EL (cell line): ENCODE data around the gene PRRT3.
A peak's percentile ranks its signal among the peaks of the same experiment; 100 is the strongest.

Source experiments
- DNase-seq: peaks from one replicate; pipeline ENCODE4 v3.0.0-alpha.2; 2016

The PRRT3 gene

GRCh38 chr3:9951962-9952805 lies at the start of gene PRRT3:
PRRT3 (minus strand) TSS chr3:9952408; CDS start chr3:9950115, 2,293 bp downstream.
- DNase-seq: peak; percentile 47

GRCh38 chr3:10000686-10001085 lies 48.5 kb upstream of the PRRT3 start:
- DNase-seq: no peak

DNA sequence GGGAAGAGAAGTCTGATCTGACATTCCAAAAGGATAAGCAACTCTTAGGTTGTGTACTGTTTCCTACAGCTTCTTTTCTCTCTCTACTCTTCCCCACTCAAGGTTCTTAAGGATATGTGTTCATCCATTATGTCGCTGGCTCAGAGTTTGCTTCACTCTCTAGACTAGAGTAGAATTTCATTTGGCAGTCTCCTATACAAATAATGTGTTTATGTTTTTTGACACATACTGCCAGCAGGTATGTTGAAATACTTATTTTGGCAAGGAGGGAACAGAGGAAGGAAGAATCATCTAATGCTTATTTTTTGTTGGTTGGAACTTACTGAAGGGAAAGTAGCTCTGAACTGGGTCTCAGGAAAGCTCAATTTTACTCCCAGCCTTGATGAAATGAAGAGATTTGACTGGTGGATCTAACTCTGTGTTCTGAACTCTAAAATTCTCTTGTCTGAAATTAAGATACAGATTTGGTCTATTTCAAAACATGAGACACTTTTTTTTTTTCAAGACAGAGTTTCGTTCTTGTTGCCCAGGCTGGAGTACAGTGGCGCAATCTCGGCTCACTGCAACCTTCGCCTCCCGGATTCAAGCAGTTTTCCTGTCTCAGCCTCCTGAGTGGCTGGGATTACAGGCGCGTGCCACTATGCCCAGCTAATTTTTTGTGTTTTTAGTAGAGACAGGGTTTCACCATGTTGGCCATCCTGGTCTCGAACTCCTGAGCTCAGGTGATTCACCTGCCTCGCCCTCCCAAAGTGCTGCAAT lies 42.1 kb upstream of the PRRT3 start:
- no peak for DNase-seq

- DNase-seq: no peak
Measured at GRCh38 chr3:9986230-9986725, 34.1 kb upstream of the PRRT3 start.

- DNase-seq: no peak
Measured at GRCh38 chr3:9980251-9980650, 28.0 kb upstream of the PRRT3 start.

DNA sequence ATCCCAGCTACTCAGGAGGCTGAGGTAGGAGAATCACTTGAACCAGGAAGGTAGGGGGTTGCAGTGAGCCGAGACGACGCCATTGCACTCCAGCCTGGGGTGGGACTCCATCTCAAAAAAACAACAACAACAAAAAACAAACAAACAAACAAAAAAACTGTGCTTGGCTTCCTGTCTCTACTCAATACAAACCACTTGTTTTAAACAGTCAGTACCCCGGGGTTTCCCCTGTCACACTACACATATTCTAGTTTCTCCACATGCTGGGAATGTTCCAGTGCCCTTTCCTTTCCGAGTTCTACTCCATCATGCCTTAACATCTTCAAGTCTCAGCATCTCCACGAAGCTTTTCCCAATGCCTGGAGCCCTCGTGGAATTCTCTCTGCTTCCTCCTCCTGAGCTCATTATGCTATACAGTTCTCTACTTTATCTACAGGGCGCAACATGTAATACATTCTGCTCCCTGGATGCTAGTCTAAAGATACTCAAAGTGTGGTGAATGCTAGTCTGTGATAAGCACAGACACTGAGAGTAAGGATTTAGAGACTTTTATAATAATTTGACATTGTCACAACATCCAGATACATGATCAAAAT lies 26.6 kb upstream of the PRRT3 start:
- no peak for DNase-seq

GRCh38 chr3:9976721-9977709 lies 24.8 kb upstream of the PRRT3 start:
- peak; percentile 96 for DNase-seq

- DNase-seq: peak; percentile 81
Measured at GRCh38 chr3:9970020-9970652, 17.9 kb upstream of the PRRT3 start.

GRCh38 chr3:9969632-9970019 lies 17.4 kb upstream of the PRRT3 start:
- DNase-seq: no peak

GRCh38 chr3:9966841-9967240 lies 14.6 kb upstream of the PRRT3 start:
- no peak for DNase-seq

DNA sequence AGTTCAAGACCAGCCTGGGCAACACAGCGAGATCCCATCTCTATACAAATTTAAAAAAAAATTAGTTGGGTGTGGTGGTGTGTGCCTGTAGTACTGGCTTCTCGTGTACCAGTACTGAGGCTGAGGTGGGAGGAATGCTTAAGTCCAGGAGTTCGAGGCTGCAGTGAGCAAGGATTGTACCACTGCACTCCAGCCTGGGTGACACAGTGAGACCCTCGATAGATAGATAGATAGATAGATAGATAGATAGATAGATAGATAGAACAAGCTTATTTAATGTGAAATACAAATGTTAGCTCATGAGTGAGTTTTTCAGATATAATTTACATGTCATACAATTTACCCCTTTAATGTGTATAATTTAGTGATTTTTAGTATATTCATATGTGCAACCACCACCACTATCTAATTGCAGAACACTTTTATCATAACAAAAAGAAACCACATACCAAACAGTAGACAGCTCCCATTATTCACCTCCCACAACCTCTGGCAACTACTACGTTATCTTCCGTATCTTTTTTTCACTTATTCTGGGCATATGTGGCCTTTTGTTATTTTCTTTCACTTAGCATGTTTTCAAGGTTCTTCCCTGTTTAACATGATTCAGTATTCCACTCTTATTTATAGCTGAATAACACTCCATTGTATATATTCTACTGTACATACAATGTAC lies 13.1 kb upstream of the PRRT3 start:
- DNase-seq: no peak

DNA sequence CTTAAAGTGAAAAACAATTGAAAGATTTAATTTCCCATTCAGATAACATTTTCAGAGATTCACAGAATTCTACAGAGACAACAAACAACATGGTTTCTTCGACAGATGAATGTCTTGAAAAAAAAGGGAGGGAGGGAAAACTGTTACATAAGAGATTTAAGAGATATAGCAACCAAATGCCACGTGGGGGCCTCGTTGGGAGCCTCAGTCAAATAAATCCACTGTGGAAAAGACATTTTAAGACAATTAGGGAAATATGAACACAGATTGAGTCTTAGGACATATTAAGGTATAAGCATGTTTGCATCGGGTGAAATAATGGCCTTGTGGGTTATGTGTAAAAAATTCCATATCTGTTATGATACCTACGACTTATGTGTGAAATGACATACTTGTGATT lies 5.0 kb upstream of the PRRT3 start:
- DNase-seq: no peak

GRCh38 chr3:9955611-9956352 lies 3.6 kb upstream of the PRRT3 start:
- peak; percentile 20 for DNase-seq

DNA sequence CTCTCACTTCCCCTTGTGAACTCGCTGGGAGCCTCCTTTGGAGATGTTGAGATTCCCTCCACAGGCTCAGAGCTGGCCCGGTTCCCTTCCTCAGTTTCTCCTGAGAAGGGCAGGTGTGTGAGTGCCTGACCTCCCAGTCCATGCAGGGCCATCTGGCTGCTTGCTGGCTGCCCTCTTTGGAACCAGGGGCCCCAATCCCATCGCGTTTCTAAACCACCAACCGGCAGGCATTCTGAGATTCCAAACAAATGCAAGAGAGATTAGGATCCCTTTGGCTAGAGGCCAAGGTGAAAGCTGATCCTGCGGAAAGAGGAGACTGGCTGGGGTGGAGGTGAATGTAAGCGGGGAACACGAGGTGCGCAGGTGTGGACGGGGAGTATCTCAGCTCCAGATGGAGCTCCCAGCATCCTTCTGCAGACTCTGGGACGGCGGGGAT lies 2.9 kb upstream of the PRRT3 start:
- DNase-seq: no peak

DNA sequence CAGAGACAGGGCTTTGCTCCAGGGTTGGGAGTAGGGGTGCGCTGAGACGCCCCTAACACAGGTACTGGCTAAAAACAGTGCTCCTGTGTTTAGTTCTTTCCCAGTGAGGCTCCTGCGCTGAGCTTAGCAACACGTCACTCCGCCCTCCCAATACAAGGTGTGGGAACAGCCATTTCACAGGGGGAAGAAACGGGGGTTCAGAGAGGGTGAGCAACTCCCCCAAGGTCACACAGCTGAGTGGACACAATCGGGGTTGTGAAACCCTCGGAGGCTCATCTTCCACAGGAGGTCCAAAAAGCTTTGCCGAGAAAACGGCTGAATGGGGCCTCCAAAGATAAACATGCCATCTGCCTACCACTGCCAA lies 628 bp downstream of the PRRT3 start:
- no peak for DNase-seq

GRCh38 chr3:9951126-9951525 lies 1.1 kb downstream of the PRRT3 start:
- DNase-seq: no peak

GRCh38 chr3:9949626-9950025 lies 2.6 kb downstream of the PRRT3 start:
- no peak for DNase-seq

DNA sequence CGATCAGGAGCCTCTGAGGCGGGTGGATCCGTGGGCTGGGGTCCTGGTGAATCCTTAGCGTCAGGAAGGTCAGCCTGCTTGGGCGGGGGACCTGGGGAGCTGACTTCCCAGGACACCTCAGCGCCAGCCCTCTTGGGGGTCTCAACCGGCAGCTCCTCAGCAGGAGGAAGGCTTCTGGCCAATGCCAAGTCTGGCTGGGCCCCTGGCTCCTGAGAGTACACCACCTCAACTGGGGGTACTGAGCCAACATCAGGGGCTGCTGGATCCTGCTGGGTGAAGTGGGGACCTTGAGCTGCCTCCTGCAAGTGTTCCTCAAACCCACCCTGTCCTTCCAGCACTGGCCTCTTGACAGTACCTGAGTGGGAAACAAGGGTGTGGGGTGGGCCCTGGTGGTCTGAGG lies 3.1 kb downstream of the PRRT3 start:
- DNase-seq: no peak

GRCh38 chr3:9948586-9948985 lies 3.6 kb downstream of the PRRT3 start:
- DNase-seq: no peak
